ENCODE measurements around the gene C4orf46. TPM values are rescaled to one million over a fixed set of nuclear protein-coding genes. Genes with fewer than 3 reads are reported as not detected.
"Not testable (repeated sequence)": the region's sequence is repeated elsewhere in the genome, so short reads cannot be mapped to it uniquely, and the experiment has no call there.

The C4orf46 gene
- total RNA-seq, 1 experiment from 2014 or later, result 14.7 TPM

DNA sequence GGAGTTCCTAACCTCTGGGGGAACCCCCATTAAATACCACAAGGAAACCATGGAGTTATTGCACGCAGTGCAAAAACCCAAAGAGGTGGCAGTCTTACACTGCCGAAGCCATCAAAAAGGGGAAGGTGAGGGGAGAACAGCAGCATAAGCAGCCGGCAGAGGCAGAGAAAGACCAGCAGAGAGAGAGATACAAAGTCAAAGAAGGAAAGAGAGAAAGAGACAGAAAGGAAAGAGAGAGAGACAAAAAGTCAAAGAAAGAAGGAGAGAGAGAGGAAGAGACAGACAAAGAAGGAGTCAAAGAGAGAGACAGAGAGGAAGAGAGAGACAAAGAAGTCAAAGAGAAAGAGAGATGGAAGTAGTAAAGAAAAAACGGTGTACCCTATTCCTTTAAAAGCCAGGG, 8.4 kb downstream of the C4orf46 start:
- in situ Hi-C loops (cut with HindIII; ENCODE audit: low sequenced_read_pairs); DNase-seq (ENCODE audit: low spot score): not testable (repeated sequence)

DNA sequence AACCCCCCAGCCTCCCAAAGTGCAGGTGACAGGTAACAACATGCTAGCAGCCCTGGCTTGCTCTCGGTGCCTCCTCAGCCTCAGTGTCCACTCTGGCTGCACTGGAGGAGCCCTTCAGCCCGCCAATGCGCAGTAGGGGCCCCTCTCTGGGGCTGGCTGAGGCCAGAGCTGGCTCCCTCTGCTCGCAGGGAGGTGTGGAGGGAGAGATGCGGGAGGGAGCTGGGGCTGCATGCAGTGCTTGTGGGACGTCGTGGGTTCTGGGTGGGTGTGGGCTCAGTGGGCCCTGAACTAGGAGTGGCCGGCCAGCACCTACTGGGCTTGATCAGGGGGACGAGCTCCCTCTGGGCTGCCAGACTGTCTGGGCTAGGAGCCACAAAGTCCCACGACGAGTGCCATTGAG, 14.4 kb downstream of the C4orf46 start:
- in situ Hi-C loops (cut with HindIII; ENCODE audit: low sequenced_read_pairs), result no loop called here
- no peak for DNase-seq (ENCODE audit: low spot score)

DNA sequence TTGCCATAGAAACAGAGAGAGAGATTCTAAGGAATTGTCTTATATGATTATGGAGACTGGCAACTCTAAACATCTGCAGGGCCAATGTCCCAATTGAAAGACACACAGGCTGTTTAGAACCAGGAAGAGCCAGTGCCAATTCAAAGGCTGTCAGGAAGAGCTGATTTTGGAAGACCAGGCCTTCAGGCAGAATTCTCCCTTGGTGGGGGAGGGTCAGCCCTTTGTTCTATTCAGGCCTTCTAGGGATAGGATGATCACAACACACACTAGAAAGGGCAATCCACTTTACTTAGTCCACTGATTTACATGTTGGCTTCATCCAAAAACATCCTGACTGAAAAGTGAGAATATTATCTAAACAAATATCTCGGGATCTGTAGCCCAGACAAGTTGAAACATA, 15.2 kb downstream of the C4orf46 start:
- DNase-seq (ENCODE audit: low spot score), result no peak
- in situ Hi-C loops (cut with HindIII; ENCODE audit: low sequenced_read_pairs), result no loop called here

DNA sequence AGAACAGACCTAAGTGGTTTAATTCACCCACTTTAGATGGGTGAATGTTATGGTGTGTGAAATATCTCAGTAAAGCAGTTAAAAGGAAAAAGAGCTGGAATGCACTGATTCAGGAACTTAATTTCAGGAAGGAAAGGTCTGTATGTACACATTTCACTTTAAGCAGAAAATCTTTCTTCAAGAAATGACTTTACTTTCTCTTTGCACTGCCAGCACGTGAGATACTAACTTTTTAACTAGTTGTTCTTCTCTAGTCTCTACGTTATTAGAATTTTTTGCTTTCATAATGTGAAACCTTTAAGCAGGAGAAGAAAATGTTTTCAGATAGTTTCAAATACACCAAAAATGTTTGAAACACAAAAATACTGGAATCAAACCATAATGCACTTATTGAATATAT, 18.8 kb downstream of the C4orf46 start:
- in situ Hi-C loops (cut with HindIII; ENCODE audit: low sequenced_read_pairs), result no loop called here
- DNase-seq (ENCODE audit: low spot score), result no peak

DNA sequence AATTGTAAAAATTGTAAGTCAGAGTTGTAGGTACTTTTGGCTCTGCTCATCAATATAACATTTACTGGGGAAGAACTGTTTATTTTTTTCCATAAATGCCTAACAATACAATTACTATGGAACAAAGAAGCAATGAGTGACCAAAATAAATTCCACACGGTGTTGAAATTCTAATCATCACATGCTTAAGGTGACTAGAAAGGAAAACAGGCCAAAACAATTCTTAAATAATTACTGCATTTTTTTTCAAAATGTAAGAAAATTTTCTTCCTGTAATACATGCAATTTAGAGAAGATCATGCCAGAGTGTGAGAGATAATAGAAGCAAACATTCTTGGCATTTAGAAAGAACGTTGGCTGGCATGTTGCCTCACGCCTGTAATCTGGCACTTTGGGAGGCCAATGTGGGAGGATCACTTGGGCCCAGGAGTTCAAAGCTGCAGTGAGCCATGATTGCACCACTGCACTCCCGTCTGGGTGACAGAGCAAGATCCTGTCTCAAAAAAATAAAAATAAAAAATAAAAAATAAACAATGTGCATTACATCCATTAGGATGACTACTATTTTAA, 22.5 kb downstream of the C4orf46 start:
- no peak for DNase-seq (ENCODE audit: low spot score)
- in situ Hi-C loops (cut with HindIII; ENCODE audit: low sequenced_read_pairs), result no loop called here

DNA sequence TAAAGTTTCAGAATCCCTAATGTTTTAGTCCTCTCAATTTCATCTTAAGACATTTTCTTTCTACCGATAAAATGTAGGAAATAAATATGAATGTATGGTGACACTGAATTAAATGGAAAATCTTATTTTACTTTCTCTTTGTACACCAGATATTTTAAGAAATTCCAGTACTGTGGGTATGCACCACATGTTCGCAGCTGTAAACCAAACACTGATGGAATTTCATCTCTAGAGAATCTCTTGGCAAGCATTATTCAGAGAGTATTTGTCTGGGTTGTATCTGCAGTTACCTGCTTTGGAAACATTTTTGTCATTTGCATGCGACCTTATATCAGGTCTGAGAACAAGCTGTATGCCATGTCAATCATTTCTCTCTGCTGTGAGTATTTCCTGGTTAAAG, 26.9 kb downstream of the C4orf46 start:
- in situ Hi-C loops (cut with HindIII; ENCODE audit: low sequenced_read_pairs), result no loop called here
- DNase-seq (ENCODE audit: low spot score), result no peak

DNA sequence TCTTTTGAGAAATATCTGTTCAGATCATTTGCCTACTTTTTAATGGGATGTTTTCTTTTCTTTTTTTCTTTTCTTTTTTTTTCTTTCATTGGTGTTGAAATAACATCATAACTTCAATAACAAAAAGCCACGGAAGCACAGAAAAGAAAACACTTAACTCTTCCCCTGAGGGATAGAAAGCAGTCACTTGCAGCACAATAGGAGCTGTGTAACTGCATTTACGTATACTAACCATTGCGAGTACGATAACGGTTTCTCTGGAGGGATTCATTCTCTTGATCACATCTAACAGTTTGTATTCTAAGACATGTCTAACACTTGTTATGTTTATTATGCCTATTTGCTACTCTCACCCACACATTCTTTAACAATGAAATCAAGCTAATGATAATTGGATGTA, 27.3 kb downstream of the C4orf46 start:
- in situ Hi-C loops (cut with HindIII; ENCODE audit: low sequenced_read_pairs), result no loop called here
- no peak for DNase-seq (ENCODE audit: low spot score)

DNA sequence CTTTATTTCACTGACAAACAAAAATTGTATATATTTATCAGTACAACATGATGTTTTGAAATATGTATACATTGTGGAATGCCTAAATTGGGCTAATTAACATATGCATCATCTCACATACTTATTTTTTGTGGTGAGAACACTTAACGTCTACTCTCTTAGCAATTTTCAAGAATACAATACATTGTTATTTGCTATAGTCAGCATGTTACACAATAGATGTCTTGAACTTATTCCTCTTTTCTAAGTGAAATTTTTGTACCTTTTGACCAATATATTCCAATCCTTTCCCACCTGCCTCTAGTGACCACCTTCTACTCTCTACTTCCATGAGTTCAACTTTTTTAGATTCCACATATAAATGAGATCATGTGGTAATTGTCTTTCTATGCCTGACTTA, 35.1 kb downstream of the C4orf46 start:
- DNase-seq (ENCODE audit: low spot score), result no peak
- in situ Hi-C loops (cut with HindIII; ENCODE audit: low sequenced_read_pairs), result no loop called here

DNA sequence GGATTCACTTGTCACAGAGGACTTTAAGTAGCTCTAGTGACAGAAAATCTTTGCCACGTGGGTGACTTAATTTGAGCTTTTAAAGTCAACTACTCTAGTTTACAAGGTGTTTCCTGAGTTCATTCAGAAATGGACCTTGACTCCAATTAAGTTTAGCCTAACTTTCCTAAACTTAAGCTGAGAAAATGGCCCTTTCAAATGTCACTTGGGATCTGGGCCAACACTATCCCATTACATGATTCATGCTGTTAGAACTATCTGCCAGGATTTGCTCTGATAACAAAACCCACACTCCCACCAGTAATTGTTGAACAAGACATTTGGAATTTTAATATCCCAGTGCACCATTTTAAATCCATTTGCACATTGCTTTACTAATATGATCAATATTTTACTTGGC, 40.8 kb downstream of the C4orf46 start:
- in situ Hi-C loops (cut with HindIII; ENCODE audit: low sequenced_read_pairs), result no loop called here
- no peak for DNase-seq (ENCODE audit: low spot score)

DNA sequence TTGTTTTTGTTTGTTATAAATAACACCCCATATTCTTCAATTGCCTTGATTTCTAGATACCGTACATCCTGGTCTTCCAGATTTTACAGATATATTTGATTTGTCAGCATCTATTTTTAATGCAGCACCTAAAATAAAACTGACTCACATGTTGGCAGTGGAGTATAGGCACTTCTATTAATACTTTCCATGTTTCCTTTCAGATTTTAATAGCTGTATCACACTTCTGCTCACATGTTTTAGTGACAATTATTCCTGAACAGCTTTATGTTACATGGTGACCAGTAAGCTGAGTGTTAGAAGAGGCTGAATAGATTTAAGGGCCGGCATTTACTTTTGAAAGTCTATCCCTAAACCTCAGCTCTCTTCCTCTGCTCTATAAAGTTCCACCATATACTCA, 46.1 kb downstream of the C4orf46 start:
- in situ Hi-C loops (cut with HindIII; ENCODE audit: low sequenced_read_pairs), result no loop called here
- no peak for DNase-seq (ENCODE audit: low spot score)

DNA sequence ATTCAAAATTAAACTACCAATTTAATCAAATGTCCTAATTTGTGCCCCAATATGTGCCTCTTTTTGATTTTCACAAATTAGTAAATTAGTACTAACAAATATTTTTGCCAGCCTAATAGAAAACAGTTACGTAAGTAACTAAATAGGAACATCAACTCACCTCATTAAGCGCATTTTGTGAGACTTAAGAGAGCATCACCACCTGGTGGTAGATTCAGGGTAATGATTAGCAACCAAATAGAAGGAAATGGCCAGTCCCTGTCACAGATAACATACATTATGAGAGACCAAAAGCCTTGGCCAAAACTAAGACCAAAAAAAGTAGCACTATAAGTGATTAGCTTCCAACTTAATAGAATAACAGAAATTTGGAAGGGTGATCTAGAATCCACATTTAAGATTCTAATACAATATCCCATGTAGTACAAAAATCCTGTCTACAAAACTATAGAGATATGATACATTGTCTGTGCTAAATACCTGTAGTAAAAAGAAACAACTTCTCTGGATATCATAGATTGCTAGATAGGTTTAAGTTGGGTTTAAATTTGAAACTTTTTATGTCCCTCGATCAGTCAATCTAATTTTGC, 46.7 kb downstream of the C4orf46 start:
- in situ Hi-C loops (cut with HindIII; ENCODE audit: low sequenced_read_pairs), result no loop called here

DNA sequence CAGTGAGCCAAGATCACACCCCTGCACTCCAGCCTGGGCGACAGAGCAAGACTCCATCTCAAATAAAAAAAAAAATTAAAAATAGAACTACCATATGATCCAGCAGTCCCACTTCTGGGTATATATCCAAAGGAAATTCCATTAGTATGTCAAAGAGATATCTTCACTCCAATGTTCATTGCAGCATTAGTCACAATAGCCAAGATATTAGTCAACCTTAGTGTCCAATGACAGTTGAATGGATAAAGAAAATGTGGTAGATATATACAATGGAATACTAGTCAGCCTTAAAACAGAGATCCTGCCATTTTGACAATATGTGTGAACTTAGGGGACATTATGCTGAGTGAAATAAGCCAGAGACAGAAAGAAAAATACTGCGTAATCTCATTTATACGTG, 49.4 kb downstream of the C4orf46 start:
- in situ Hi-C loops (cut with HindIII; ENCODE audit: low sequenced_read_pairs), result no loop called here

More for the DNA sequence above, 46.7 kb downstream of the C4orf46 start:
- DNase-seq (ENCODE audit: low spot score), result peak; percentile 63

DNA sequence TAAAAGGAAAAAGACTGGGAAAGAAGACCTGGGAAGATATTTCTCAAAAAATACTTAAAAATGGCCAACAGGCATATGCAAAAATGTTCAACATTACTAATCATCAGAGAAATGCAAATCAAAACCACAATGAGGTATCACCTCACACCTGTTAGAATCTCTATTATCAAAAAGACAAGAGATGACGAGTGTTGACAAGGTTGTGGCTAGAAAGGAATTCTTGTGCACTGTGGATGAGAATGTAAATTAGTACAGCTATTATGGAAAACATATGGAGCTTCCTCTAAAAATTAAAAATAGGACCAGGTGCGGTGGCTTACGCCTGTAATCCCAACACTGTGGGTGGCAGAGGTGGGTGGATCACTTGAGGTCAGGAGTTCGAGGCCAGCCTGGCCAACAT, 50.0 kb downstream of the C4orf46 start:
- in situ Hi-C loops (cut with HindIII; ENCODE audit: low sequenced_read_pairs), result no loop called here
- DNase-seq (ENCODE audit: low spot score), result no peak

More for the DNA sequence above, 49.4 kb downstream of the C4orf46 start:
- no peak for DNase-seq (ENCODE audit: low spot score)

DNA sequence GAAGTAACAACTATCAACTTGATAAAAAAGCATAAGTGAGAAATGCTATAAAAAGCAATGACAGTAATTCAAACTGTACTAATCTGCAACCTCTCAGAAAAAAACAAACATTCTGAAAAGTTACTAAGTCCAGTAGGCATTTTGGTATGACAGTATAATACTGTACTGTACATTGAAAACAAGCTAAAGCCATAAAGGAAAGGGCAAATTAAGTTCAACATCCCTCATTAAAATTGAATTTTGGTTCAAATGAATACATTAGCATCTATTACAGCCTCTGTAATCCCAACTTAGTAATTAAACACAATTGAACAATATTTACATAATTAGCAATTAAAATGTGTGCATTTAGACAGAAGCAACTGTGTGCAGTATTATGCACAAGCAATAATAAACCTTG, 53.7 kb downstream of the C4orf46 start:
- in situ Hi-C loops (cut with HindIII; ENCODE audit: low sequenced_read_pairs), result no loop called here
- DNase-seq (ENCODE audit: low spot score), result no peak

Other genes starting within 250 kb of the C4orf46 start
- not detected in 2 replicates for gene RXFP1, start 150.0 kb downstream of the C4orf46 start, total RNA-seq (2014; rRNA removed; shearing (Covaris generic))
- 10.5 and 17.1 TPM in 2 replicates for gene ETFDH, start 409 bp upstream of the C4orf46 start, total RNA-seq (2014; rRNA removed; shearing (Covaris generic))
- gene PPID, start 51.5 kb upstream of the C4orf46 start, total RNA-seq (2014; rRNA removed; shearing (Covaris generic)), result 4.0 and 4.5 TPM in 2 replicates
- 19.8 and 28.9 TPM in 2 replicates for gene FNIP2, start 97.1 kb upstream of the C4orf46 start, total RNA-seq (2014; rRNA removed; shearing (Covaris generic))